PC-3 (cell line): Measurements from ENCODE around the gene IL16.

Experiments
- EZH2phosphoT487 ChIP-seq: fragments of 300-600 bp; sonication (generic); IDR thresholded peaks from 2 replicates; pipeline ENCODE4 v1.6.1; 2018; ENCODE audit warnings: mild to moderate bottlenecking, antibody characterized with exemption, low read length, borderline replicate concordance
- TF ChIP-seq, protein P1 (sequence below): fragments of 300-600 bp; sonication (generic); conservative IDR thresholded peaks from 2 replicates; pipeline ENCODE4 v1.5.1; 2017; ENCODE audit warnings: antibody characterized with exemption, low read depth, mild to moderate bottlenecking, low read length

DNA sequence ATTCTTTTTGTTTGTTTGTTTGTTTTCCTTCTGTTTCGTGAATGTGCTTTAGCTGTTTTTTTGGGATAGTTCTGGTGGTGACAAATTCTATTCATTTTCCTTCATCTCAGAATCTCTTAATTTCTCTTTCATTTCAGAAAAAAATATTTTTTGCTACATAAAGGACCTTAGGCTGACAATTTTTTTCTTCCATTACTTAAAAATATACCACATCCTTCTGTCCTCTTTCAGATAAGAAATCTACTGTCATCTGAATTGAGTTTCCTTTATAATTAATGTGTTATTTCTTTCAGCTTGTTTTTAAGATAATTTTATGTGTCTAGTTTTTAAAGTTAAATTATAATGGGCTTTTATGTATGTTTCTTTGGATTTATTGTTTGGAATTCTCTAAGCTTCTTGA lies 47.6 kb downstream of the IL16 start:
- TF ChIP-seq, protein P1, sequence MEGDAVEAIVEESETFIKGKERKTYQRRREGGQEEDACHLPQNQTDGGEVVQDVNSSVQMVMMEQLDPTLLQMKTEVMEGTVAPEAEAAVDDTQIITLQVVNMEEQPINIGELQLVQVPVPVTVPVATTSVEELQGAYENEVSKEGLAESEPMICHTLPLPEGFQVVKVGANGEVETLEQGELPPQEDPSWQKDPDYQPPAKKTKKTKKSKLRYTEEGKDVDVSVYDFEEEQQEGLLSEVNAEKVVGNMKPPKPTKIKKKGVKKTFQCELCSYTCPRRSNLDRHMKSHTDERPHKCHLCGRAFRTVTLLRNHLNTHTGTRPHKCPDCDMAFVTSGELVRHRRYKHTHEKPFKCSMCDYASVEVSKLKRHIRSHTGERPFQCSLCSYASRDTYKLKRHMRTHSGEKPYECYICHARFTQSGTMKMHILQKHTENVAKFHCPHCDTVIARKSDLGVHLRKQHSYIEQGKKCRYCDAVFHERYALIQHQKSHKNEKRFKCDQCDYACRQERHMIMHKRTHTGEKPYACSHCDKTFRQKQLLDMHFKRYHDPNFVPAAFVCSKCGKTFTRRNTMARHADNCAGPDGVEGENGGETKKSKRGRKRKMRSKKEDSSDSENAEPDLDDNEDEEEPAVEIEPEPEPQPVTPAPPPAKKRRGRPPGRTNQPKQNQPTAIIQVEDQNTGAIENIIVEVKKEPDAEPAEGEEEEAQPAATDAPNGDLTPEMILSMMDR: no peak
- TF ChIP-seq EZH2phosphoT487: no peak
